Endothelial cell of umbilical vein (primary cell): ENCODE results near the gene KCNB1. TPM values are rescaled to one million over a fixed set of nuclear protein-coding genes. Genes with fewer than 3 reads are reported as not detected.

ENCODE experiments used
- BruUV-seq: library from RNA; stranded (reverse); fragments of 400-500 nt; replicated peaks from 2 replicates; lab custom pipeline; 2021; lab: Mats Ljungman, UMichigan
- CTCF ChIA-PET: fragments of 300-600, 350-600 bp; sonication (Branson Sonifier 250); formaldehyde crosslinking; loops from one replicate; lab custom pipeline; 2021; ENCODE audit warnings: antibody characterized with exemption, inconsistent platforms; lab: Charles Lee
- POLR2A ChIA-PET: fragments of 300-600, 350-600 bp; sonication (Branson Sonifier 250); formaldehyde crosslinking; loops from one replicate; lab custom pipeline; 2021; ENCODE audit warnings: antibody characterized with exemption, inconsistent platforms; lab: Charles Lee
- DNase-seq: peaks from one replicate; pipeline ENCODE4 v3.0.0-alpha.2; 2011; ENCODE audit warnings: low read depth, low spot score
- FAIRE-seq: peaks from 2 replicates; lab custom pipeline; 2011; peaks lifted over from hg19 to GRCh38; lab: Jason Lieb, UNC
- H2AFZ ChIP-seq: 2 replicates; pipeline ENCODE4 v1.6.0; 2012; ENCODE audit warnings: low read depth, low read length, control low read depth, inconsistent platforms
- H3K27ac ChIP-seq: 2 replicates; pipeline ENCODE4 v1.5.1; 2011; ENCODE audit warnings: low read depth, mild to moderate bottlenecking, control low read depth, low read length, moderate library complexity; ENCODE audit not compliant: insufficient read depth
- H3K27me3 ChIP-seq, 2 experiments: 2 replicates each; pipeline versions ENCODE4 v1.6.0 to v1.6.1; 2011; ENCODE audit warnings: low read length in 2 of 2, mixed read lengths in 1 of 2; ENCODE audit not compliant: control insufficient read depth in 2 of 2, insufficient read depth in 2 of 2
- H3K36me3 ChIP-seq, 2 experiments: 2 replicates in 1 of 2; 3 replicates in 1 of 2; pipeline ENCODE4 v1.5.1; 2011; ENCODE audit warnings: low read length in 2 of 2, mild to moderate bottlenecking in 1 of 2, moderate library complexity in 1 of 2; ENCODE audit not compliant: control insufficient read depth in 2 of 2, insufficient read depth in 2 of 2; ENCODE audit errors: extremely low read depth in 1 of 2
- H3K4me1 ChIP-seq: 3 replicates; pipeline ENCODE4 v1.5.1; 2011; ENCODE audit warnings: mild to moderate bottlenecking, low read length; ENCODE audit not compliant: control insufficient read depth, insufficient read depth; ENCODE audit errors: extremely low read depth
- H3K4me2 ChIP-seq: 2 replicates; pipeline ENCODE4 v1.6.1; 2011; ENCODE audit warnings: low read length, control low read depth, mixed read lengths; ENCODE audit not compliant: insufficient read depth
- H3K4me3 ChIP-seq, 3 experiments: fragments of 200-600 bp in 1 of 3; sonication (generic), shearing (Covaris generic) in 1 of 3; replicated peaks in 1 of 3; 2 replicates each; pipeline ENCODE4 v1.5.1; 2011 to 2016; ENCODE audit warnings: control low read depth in 3 of 3, low read length in 3 of 3, mild to moderate bottlenecking in 2 of 3, inconsistent platforms in 1 of 3, low read depth in 1 of 3, moderate library complexity in 1 of 3; ENCODE audit not compliant: insufficient read depth in 1 of 3
- H3K79me2 ChIP-seq: 2 replicates; pipeline ENCODE4 v1.6.0; 2012; ENCODE audit warnings: low read length, inconsistent platforms; ENCODE audit not compliant: control insufficient read depth, insufficient read depth
- H3K9ac ChIP-seq: replicated peaks from 2 replicates; pipeline ENCODE3; 2011; ENCODE audit warnings: low read length, control low read depth; ENCODE audit not compliant: insufficient read depth; ENCODE audit errors: extremely low read depth
- H3K9me1 ChIP-seq: replicated peaks from 3 replicates; pipeline ENCODE4 v1.6.0; 2011; ENCODE audit warnings: mild to moderate bottlenecking, low read length; ENCODE audit not compliant: control insufficient read depth, insufficient read depth; ENCODE audit errors: extremely low read depth
- H3K9me3 ChIP-seq: replicated peaks from 2 replicates; pipeline ENCODE4 v1.5.1; 2012; ENCODE audit warnings: low read length, inconsistent platforms; ENCODE audit not compliant: control insufficient read depth, insufficient read depth
- H4K20me1 ChIP-seq: replicated peaks from 2 replicates; pipeline ENCODE3; 2011; ENCODE audit warnings: mild to moderate bottlenecking, low read length; ENCODE audit not compliant: control insufficient read depth, insufficient read depth; ENCODE audit errors: extremely low read depth
- EZH2 ChIP-seq: IDR thresholded peaks from 2 replicates; pipeline ENCODE4 v1.6.1; 2012; ENCODE audit warnings: borderline replicate concordance, low read depth, mild to moderate bottlenecking, moderate library complexity, low read length, inconsistent platforms; ENCODE audit not compliant: severe bottlenecking
- GATA2 ChIP-seq: IDR thresholded peaks from 2 replicates; pipeline ENCODE4 v1.7.0; 2011; ENCODE audit warnings: low read depth, mild to moderate bottlenecking, moderate library complexity, mixed read lengths, low read length; ENCODE audit not compliant: insufficient read length, insufficient read depth
- JUN ChIP-seq: IDR thresholded peaks from 2 replicates; pipeline ENCODE4 v1.6.1; 2011; ENCODE audit warnings: borderline replicate concordance, low read depth; ENCODE audit not compliant: insufficient read length, insufficient read depth
- MAX ChIP-seq: IDR thresholded peaks from 2 replicates; pipeline ENCODE4 v1.6.1; 2011; ENCODE audit not compliant: insufficient read depth, insufficient read length
- MYC ChIP-seq: IDR thresholded peaks from one replicate; pipeline ENCODE4 v1.6.1; 2011; ENCODE audit warnings: mild to moderate bottlenecking, low read depth, low read length
- POLR2A ChIP-seq: IDR thresholded peaks from 2 replicates; pipeline ENCODE4 v1.6.1; 2012; ENCODE audit warnings: low read depth, mild to moderate bottlenecking, control low read depth, low read length
- POLR2AphosphoS5 ChIP-seq: IDR thresholded peaks from 2 replicates; pipeline ENCODE4 v1.6.1; 2012; ENCODE audit warnings: low read depth, mild to moderate bottlenecking, control low read depth, low read length, moderate library complexity; ENCODE audit not compliant: insufficient read depth
- dilution Hi-C: fragments of 300-500 bp; cut with MboI; formaldehyde crosslinking; loops from one replicate; pipeline ENCODE4 v1.15.0; 2019; ENCODE audit warnings: low sequenced_read_pairs; ENCODE audit not compliant: extremely low pct_ligation_motif_present
- intact Hi-C: fragments of 100-400 bp; cut with micrococcal nuclease; formaldehyde crosslinking; loops from one replicate; pipeline ENCODE4 v1.10.0; 2022
- polyA plus RNA-seq, 4 experiments: library from polyadenylated mRNA; depleted of rRNA in 3 of 4; stranded (reverse) in 3 of 4; unstranded in 1 of 4; fragments of >200 nt; gene quantifications; 2 replicates each; pipeline versions ENCODE4 v1.2.1 to v1.2.3, GENCODE V29; 2011 to 2012; ENCODE audit warnings: missing spikeins in 1 of 4
- total RNA-seq: library from RNA; stranded (reverse); gene quantifications from 2 replicates; pipeline ENCODE4 v1.2.3, GENCODE V29; 2021
- TF ChIP-seq, protein P1 (sequence below), 2 donors: IDR thresholded peaks; 1 replicate in 1 of 2; 2 replicates in 1 of 2; pipeline ENCODE4 v1.5.1; 2011; ENCODE audit warnings: low read length in 2 of 2, mild to moderate bottlenecking in 2 of 2, moderate library complexity in 2 of 2, control low read depth in 1 of 2, inconsistent platforms in 1 of 2, low read depth in 1 of 2; ENCODE audit not compliant: insufficient read depth in 1 of 2; ENCODE audit errors: extremely low read depth in 1 of 2

Gene KCNB1
- total and polyA plus RNA-seq, 2 donors (not counting 3 experiments of a cell fraction or from before 2014, with no cell fraction given): not detected

GRCh38 chr20:49519777-49520359 lies 37.4 kb upstream of the KCNB1 start:
- no peaks in the 10 kb centered on the region for H3K79me2 ChIP-seq
- DNase-seq (no peak), FAIRE-seq (no peak)
- no TSS peak for BruUV-seq
- H3K4me1 ChIP-seq: no peaks in the 10 kb centered on the region
- dilution Hi-C loops (no loop called here), intact Hi-C loops (no loop called here)
- no peak overlapping the region for H2AFZ ChIP-seq
- no peaks in the 10 kb centered on the region for H3K9me1 ChIP-seq
- no peak overlapping the region for H3K27ac ChIP-seq
- H3K4me2 ChIP-seq: no peak overlapping the region
- H4K20me1 ChIP-seq: no peaks in the 10 kb centered on the region
- no peaks in the 10 kb centered on the region for H3K9me3 ChIP-seq
- H3K4me3 ChIP-seq: no peak overlapping the region
- no peaks in the 10 kb centered on the region for H3K36me3 ChIP-seq
- TF ChIP-seq JUN (no peak), POLR2AphosphoS5 (no peak), MYC (no peak)
- H3K27me3 ChIP-seq: no peaks in the 10 kb centered on the region
- CTCF ChIA-PET: interaction anchor here (1.0 to 1.9 kb wide), 3 partner anchors 11 to 22 kb away, joined by 4 to 5 read pairs (median 4); no protein-coding TSS in a partner anchor
- H3K9ac ChIP-seq: no peak overlapping the region
- POLR2A ChIA-PET: no interaction called here

DNA sequence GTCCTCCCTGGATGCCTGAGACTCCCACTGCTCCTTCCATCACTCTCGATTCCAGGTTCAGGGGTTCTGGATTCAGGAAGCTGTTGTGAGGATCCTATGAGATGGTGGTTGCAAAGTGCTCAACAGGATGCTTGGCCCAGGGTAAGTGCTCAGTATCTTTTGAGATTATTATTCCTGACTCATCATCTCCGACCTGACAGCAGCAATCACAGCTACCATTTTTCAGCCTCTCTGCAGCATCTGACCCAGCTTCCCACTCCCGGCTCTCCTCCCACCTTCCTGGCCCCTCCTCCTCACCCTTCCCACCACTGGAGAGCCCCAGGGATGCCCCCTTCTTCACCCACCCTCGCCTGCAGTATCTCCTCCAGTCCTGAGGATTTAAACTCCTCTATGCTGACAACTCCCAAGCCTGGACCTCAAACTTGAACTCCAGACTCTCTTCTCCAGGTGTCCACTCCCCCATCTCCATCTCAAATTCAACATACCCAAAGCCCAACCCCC lies 36.8 kb upstream of the KCNB1 start:
- H4K20me1 ChIP-seq: no peaks in the 10 kb centered on the region
- dilution Hi-C loops: no loop called here
- no peaks in the 10 kb centered on the region for H3K9me1 ChIP-seq
- H3K4me1 ChIP-seq: no peaks in the 10 kb centered on the region
- no peak overlapping the region for H3K9ac ChIP-seq
- no peak for TF ChIP-seq EZH2
- TF ChIP-seq, protein P1, sequence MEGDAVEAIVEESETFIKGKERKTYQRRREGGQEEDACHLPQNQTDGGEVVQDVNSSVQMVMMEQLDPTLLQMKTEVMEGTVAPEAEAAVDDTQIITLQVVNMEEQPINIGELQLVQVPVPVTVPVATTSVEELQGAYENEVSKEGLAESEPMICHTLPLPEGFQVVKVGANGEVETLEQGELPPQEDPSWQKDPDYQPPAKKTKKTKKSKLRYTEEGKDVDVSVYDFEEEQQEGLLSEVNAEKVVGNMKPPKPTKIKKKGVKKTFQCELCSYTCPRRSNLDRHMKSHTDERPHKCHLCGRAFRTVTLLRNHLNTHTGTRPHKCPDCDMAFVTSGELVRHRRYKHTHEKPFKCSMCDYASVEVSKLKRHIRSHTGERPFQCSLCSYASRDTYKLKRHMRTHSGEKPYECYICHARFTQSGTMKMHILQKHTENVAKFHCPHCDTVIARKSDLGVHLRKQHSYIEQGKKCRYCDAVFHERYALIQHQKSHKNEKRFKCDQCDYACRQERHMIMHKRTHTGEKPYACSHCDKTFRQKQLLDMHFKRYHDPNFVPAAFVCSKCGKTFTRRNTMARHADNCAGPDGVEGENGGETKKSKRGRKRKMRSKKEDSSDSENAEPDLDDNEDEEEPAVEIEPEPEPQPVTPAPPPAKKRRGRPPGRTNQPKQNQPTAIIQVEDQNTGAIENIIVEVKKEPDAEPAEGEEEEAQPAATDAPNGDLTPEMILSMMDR (IDR thresholded peaks at IDR 0.05; ENCODE audit: extremely low read depth in 1 of 2, insufficient read depth in 1 of 2, low read depth in 1 of 2, low read length in 2 of 2): no peak
- TF ChIP-seq GATA2: no peak
- no peak for TF ChIP-seq POLR2AphosphoS5
- TF ChIP-seq MYC: no peak
- TF ChIP-seq MAX: no peak
- TF ChIP-seq POLR2A: no peak
- DNase-seq (no peak), FAIRE-seq (no peak)
- H3K27me3 ChIP-seq: peaks cover 0 to 3% of the 10 kb centered on the region in 2 experiments
- no peak overlapping the region for H3K27ac ChIP-seq
- POLR2A ChIA-PET: no interaction called here
- BruUV-seq: no TSS peak
- intact Hi-C loops: no loop called here
- H3K4me3 ChIP-seq: no peak overlapping the region
- no peaks in the 10 kb centered on the region for H3K9me3 ChIP-seq
- H2AFZ ChIP-seq: no peak overlapping the region
- H3K36me3 ChIP-seq: no peaks in the 10 kb centered on the region
- CTCF ChIA-PET: interaction anchor here (1.3 kb wide), 1 partner anchor 10 kb away, joined by 4 read pairs; no protein-coding TSS in a partner anchor
- no peaks in the 10 kb centered on the region for H3K79me2 ChIP-seq
- no peak overlapping the region for H3K4me2 ChIP-seq
